HG03159 (cell line): ENCODE results near the gene CCDC90B.
A peak's percentile ranks its signal among the peaks of the same experiment; 100 is the strongest.
"Not testable (repeated sequence)": the region's sequence is repeated elsewhere in the genome, so short reads cannot be mapped to it uniquely, and the experiment has no call there.

Experiments used
- ATAC-seq: cut with Tn5 transposase; IDR thresholded peaks from one replicate; pipeline ENCODE4 v1.9.1; 2021; ENCODE audit warnings: mild to moderate bottlenecking, moderate library complexity; ENCODE audit not compliant: unreplicated experiment

CCDC90B gene

DNA sequence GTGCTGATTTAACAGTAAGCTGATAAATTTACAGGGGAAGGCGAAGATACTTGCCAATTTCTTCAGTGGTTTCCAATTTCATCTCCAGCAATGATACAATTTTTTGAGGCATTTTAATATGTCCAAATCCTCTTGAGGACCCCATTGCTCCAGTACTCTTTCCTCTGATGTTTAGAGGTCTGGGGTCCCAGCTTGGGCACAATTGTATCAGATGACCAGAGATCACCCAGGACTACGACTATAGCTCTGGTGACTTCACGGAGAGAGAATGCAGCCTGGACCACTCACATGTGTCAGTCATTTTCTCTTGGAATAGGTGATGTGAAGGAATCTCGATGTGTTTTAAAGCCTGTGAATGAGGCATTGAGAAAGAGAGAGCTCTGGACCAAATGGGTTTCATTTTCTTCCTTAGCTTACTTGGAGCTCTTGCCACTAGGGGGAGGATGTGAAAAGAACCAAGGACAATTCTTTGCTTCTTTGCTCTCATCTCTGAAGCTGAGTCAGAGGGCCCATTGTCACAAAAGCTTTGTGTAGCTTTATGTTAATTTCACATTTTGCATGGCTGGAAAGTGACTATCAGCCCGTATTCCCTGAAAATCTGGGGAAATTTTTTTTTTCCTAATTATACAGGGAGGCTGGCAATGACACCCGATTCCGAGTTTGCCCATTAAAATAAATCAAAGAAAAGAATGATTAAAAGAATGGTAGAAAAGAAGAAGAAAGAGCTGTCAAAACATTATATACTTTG is 6.7 kb upstream of the CCDC90B start:
- peak; percentile 77 for ATAC-seq

DNA sequence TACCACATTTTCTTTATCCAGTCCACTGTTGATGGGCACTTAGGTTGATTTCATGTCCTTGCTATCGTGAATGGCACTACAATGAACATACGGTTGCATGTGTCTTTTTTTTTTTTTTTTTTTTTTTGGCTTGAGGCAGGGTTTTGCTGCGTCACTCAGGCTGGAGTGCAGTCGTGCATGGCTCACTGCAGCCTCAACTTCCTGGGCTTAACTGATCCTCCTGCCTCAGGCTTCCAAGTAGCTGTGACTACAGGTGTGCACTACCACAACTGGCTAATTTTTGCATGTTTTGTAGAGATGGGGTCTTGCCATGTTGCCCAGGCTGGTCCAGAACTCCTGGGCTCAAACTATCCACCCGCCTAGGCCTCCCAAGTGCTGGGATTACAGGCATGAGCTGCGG is 1.5 kb upstream of the CCDC90B start:
- no peak for ATAC-seq

DNA sequence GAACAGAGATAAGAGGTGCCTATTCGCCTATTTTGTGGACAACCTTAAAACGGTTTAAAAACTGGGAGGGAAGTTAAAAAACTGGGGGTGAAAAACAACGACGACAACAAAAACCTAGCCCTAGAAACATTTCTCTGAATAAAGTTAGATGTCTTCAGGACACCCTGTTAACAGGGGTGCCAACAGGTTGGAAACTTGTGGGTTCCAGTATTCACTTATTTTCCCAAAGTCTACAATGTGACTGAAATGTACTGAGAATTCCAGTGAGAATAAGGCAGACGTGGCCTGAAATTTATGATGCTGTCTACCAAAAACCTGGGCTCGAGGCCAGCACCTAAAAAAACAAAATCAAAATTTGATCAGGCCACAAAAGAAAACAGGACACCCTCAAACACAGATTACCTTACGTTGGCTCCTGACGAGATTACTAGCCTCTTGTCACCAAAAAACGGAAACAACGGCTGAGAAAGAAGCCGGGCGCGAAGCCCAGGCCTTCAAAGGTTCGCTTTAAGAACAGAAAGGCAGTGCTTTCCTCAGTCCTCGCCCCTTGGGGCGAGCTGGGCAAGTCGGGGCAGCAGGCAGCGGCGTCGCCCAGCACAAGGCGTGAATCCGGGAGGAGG is 906 bp downstream of the CCDC90B start:
- peak; percentile 34 for ATAC-seq

DNA sequence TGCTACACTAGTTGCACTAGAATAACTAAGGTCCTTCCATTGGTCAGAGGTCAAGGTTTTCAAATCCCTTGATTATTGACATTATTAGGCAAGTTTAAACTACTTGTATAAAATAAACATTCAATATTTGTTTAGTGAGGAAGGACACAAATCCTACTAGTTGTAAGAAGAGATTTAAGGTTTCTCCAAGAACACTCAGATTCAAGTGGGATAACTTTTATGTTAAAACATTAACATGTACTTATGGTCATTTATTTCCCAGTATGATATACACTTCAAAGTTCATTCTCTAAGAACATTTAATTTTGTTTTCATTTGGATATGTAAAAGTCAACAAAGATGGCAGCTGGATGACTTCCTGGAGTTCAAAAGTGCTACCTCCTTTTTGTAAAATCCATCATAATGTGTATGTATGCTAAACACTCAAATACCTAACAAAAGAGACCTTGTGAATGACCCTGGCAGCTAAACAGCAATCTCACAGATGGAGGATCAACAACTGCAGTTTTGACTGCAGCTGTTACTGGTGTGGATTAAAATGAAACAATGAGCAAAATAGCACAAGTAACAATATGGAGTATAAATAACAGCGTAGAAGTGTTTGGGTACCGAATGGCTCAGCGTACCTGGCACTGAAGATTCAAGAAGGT is 1.5 kb downstream of the CCDC90B start:
- no peak for ATAC-seq

DNA sequence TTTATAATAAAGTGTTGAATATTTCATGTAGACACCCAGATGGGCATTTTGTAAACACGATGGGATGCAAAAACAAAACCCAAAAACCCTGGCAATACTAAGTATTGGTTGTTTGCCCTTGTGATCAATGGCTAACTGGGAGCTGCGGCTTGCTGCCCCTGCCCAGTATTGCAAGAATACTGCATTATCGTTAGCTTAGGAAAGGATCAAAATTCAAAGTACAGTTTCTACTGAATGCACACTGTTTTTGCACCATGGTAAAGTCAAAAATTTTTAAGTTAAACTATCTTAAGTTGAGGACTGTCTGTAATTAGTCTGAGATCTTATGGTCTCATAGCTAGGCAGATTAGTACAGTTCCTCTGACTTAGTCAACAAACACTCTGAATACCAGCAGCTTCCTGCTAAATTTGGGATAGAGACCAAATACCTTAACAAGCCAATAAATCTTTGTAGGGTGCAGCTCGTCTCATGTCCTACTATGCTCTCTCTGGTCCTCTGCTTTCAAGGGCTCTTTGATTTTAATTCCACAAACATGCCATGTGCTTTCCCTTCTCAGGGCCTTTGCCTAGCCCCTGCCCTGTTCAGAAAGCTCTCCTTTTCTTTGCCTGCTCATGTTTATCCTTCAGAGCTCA is 4.0 kb downstream of the CCDC90B start:
- ATAC-seq, result no peak

DNA sequence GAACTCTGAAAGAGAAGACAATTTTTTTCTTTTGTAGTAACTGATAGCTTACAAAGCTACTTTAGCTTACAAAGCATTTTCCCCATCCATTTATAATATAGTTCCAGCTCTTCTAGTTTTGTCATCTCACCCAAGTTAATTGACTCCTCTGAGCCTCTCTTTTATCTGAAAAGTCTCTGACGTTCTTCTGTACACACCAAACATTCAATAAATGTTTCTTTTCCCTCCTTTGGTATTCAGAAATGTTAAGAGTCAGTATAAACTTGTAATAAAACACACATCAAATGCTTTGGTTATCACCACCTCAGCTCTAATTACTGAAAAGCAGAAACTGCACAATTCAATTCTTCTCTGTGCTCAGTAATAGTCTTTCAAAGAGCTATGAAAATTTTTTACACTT is 5.9 kb downstream of the CCDC90B start:
- no peak for ATAC-seq

DNA sequence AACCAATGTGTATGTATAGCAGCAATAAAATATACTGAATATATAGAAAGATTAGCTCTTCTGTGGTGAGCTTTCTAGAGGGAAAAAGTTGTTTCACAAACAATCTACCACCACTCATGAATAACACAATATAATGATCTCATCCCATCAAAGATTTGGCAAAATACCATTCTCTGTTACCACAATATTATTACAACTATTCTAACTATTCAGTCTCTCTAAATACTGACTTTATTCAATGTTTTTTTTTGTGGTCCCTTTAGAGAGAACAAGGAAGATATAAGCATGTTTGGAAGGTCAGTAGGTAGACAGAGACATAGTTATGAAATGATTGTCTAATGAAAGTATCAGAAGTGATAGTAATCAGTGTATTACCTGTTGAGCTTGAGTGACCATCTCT is 7.8 kb downstream of the CCDC90B start:
- ATAC-seq, result no peak

DNA sequence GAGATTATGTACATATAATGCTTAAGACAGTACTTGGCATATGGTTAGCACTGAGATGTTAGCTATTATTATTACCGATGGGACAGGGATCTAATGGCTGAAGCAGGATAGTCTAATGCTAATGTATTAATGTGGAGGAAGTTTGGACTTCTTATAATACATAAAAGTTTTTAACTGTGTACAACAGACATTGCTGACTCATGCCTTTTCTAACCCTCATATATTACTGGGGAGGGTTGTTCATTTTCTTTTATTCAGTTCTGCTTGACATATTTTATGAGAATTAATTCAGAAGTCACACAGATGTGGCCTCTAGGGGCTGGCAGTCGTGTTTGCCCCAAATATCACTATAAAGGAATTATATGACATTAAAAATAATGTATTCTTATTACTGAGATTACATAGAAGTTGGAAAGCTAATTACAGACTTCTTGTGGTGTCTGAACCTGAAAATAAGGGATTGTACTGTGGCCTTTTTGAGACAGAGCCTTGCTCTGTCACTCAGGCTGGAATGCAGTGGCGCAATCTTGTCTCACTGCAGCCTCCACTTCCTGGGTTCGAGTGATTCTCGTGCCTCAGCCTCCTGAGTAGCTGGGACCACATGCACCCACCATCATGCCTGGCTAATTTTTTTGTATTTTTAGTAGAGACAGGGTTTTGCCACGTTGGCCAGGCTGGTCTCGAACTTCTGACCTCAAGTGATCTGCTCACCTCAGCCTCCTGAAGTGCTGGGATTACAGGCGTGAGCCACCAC is 10.1 kb downstream of the CCDC90B start:
- ATAC-seq, result no peak

DNA sequence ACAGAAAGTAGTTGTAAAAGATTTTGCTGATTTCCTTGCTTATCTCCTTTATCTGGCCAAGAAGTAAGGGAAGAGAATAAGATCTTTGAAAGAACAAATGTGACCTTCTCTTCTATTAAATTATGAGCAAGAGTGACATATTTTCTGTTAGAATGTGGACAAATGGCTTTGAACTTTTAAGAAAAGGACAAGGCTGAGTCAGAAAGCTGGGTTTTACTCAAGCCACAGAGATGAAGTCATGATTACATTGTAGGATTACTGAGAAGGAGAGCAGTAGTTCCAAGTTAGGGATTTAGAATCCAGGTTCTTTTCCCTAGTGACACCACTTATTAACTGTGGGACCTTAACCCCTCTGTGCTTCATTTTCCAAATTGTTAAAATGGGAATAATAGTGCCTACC is 13.5 kb downstream of the CCDC90B start:
- ATAC-seq, result no peak

DNA sequence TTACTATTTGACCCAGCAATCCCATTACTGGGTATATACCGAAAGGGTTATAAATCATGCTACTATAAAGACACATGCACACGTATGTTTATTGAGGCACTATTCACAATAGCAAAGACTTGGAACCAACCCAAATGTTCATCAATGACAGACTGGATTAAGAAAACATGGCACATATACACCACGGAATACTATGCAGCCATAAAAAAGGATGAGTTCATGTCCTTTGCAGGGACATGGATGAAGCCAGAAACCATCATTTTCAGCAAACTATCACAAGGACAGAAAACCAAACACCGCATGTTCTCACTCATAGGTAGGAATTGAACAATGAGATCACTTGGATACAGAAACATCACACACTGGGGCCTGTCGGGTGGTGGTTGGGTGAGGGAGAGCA is 14.4 kb downstream of the CCDC90B start:
- not testable (repeated sequence) for ATAC-seq

DNA sequence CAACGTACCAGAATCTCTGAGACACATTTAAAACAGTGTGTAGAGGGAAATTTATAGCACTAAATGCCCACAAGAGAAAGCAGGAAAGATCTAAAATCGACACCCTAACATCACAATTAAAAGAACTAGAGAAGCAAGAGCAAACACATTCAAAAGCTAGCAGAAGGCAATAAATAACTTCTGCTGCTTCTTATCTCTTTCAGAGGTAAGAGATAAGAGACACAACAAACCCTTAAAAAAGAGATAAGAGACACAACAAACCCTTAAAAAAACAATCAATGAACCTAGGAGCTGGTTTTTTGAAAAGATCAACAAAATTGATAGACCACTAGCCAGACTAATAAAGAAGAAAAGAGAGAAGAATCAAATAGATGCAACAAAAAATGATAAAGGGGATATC is 17.1 kb downstream of the CCDC90B start:
- not testable (repeated sequence) for ATAC-seq

DNA sequence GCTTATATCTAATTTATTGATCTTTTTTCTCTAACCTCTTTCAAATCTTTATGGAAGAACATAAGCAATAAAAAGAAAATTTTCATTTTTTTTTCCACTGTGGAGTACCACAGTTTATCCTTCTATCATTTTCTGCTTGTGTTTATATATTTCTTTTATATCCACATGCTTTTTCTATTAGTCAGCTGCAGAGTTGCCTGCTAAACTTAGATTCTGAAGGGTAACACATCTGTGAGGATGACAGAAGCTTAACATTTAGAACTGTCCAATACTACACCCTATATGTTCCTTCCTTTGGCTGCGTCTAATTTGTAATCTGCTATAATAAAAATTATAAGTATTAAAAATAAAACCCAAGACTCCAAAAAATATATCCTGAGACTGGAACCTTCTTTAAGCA is 20.8 kb downstream of the CCDC90B start:
- no peak for ATAC-seq

DNA sequence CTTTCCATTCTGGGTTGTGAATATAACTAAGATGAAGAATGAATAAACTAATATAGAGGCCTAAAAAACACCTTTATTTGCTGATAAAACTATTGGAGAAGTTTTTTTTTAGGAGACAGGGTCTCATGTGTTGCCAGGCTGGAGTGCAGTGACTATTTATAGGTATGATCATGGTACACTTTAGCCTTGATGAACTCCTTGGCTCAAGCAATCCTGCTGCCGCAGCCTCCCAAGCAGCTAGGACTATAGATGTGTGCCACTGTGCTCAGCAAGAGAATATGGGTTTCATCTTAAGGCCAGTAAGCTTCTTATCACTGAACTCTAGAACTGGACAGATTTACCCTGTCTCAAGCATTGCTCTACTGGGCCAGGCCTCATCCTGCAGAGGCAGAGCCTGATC is 26.6 kb downstream of the CCDC90B start:
- no peak for ATAC-seq

DNA sequence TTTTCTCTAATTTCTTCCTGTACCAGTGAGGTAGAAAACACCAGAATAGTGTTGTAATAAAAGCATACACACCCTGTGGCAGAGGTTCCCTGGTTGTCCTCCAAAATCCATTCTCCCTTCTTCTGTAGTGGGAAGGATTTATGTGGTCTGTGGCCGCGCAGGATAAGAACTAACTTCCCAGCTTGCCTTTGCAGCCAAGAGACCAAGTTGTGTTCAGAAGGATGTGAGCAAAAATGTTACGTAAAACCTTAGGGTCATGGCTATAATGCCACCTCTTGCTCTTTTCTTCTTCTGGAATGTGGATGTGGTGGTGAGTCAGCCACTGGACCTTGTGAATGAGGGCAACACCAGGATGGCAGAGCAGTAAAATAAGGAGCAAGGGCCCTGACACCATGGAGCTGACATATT is 28.4 kb downstream of the CCDC90B start:
- ATAC-seq, result no peak

DNA sequence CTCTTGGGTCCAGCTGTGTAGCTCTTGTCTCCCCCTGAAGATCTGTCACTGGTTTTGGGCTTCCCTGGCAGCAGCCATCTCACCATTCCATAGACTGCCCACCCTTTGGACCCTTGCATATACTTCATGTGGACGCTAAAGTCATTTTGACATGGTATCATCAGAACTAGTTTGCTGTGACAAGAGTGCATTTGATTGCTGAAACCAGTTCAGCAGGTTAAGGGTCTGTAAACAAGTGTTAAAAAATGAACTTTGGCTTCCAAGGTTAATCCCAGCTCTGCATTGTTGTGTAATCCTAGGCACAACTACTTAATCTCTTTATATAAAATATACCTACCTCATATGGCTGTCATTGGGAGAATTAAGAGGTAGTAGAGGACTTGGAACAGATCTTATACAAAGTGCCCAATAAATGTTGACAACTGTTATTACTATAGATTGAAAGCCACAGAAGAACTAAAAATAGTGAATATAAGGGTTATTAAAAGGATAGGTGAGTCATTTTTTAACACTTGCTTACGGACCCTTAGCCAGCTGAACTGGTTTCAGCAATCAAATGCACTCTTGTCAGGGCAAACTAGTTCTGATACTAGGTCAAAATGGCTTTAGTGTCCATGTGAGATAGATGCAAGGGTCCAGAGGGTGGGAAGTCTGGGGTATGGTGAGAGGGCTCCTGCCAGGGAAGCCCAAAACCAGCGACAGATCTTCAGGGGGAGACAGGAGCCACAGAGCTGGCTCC is 29.4 kb downstream of the CCDC90B start:
- no peak for ATAC-seq

DNA sequence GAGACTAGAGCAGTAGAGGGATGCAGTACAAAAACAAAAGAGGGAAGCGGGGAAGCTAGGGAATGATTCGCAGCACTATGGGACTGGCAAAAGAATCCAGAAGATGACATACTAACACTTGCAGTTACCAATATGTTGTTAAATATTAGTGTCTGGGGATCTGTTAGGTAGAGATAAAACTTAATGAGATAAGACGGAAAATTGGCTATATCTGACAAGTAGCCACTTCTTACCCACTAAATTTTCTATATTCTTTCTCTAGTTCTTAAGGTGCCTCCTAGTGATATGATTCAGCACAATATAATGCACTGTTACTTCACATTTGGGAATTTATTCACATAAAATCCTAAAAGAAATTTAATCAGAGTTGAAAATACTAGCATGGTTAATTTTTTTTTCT is 30.8 kb downstream of the CCDC90B start:
- ATAC-seq, result no peak

DNA sequence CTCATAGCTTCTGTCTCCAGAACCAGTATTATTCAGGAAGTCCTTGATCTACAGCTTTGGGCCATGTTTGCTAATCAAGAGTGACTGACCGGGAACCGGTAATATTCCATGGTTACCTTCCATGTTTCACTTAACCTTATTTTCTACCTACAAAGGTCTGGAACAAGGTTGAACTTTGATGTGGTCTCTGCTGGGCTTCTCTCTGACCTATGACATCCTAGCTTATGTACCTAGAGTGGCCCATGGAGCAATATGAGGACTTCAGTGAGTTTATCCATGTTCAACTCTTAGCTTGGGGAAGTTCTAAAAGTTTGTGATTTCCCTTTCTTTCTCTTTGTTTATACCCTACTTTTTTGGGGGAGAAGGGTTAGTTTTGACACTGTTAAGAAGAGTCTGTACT is 33.2 kb downstream of the CCDC90B start:
- no peak for ATAC-seq

DNA sequence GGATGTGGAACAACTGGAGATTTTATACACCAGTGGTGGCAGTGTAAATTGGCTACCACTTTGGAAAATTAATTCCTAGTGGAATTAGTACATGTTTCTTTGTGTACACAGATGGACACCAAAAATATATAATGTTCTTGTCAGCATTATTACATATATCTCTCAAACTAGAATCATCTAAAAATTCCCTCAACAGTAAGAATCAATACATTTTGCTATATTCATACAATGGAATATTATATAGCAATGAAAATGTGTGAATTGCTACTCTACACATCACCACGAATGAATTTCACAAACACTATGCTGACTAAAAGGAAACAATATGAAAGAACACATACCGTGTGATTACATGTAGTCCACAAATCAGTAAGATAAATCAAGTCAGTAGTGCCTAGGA is 33.9 kb downstream of the CCDC90B start:
- no peak for ATAC-seq

DNA sequence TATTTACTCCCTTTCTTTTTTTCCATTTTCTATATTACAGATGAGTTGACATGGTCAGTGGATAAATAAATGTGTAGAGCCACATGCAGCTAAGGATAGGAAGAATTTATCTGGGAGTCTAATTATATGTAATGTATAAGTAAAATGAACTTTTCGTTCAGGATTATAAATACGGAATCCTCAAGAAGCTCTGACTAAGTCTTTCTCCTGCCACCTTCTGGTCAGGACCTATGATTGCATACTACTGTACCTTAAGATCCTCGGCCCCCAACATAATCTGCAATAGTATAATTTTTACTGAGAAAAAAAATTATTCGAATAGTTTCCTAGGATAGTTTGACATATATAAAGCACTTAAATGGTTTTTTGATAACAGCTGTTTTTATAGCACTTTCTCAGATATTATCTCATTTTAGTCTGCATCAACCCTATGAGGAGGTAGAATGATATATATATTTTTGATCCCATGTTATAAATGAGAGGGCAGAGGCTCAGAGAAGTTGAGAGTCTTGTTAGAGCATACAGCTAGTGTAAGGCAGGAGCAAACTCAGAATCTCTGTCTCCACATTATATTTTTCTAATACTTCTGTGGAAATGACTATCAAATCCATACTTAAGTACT is 36.1 kb downstream of the CCDC90B start:
- ATAC-seq, result peak; percentile 82

DNA sequence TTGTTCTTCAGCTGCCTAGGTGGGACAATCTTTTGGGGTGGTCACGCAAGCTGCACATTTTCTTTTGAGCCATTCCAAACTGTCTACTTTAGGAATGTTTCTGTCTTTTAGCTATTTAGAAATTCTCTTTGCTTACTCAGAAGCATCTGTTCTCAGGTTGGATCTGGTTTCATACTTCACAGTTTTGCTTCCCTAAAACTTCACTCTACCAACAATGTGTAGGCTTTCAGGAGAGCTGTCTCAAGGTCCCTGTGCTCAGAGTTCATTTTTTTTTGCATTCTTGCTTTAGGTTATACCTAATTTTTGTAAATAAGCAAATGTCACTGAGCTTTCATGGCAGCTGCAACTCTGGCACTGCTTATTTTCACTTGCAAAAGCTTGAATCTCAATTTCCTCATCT is 36.7 kb downstream of the CCDC90B start:
- no peak for ATAC-seq
